Astrocyte of the cerebellum (primary cell): ENCODE results near the gene TMEM117.
A peak's percentile ranks its signal among the peaks of the same experiment; 100 is the strongest.

Source experiments
- DNase-seq: peaks from one replicate; pipeline ENCODE4 v3.0.0-alpha.2; 2011; ENCODE audit warnings: low read depth
- H3K4me3 ChIP-seq: 2 replicates; pipeline ENCODE4 v1.5.1; 2011; ENCODE audit warnings: mild to moderate bottlenecking, low read depth, low read length, moderate library complexity
- in situ Hi-C: cut with HindIII; loops from 2 replicates; pipeline ENCODE4 v1.10.0; 2017; ENCODE audit warnings: low sequenced_read_pairs
- TF ChIP-seq, protein P1 (sequence below): IDR thresholded peaks from 2 replicates; pipeline ENCODE4 v1.5.1; 2012; ENCODE audit warnings: low read length, low read depth, moderate library complexity, mild to moderate bottlenecking; ENCODE audit errors: missing control alignments

TMEM117 gene

DNA sequence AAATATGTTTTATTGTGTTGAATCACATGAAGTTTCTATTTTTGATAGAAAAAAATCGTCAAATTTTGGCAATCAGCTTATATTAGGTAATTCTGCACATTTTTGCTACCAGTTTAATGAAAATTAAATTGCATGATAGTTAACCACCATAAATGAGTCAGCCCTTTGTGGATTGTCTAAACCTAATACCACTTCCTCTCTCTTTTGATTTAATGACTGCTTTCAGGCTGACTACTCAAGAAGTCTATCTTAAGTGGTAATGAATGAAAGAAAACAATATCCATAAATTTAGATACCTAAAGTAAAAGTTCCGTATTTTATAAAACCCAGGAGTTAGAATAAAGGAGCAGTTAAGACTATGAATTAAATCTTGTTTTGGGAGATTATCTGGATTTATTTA is 450.5 kb downstream of the TMEM117 start:
- H3K4me3 ChIP-seq: no peak overlapping the region
- in situ Hi-C loops: no loop called here
- DNase-seq: peak; percentile 13
- TF ChIP-seq, protein P1, sequence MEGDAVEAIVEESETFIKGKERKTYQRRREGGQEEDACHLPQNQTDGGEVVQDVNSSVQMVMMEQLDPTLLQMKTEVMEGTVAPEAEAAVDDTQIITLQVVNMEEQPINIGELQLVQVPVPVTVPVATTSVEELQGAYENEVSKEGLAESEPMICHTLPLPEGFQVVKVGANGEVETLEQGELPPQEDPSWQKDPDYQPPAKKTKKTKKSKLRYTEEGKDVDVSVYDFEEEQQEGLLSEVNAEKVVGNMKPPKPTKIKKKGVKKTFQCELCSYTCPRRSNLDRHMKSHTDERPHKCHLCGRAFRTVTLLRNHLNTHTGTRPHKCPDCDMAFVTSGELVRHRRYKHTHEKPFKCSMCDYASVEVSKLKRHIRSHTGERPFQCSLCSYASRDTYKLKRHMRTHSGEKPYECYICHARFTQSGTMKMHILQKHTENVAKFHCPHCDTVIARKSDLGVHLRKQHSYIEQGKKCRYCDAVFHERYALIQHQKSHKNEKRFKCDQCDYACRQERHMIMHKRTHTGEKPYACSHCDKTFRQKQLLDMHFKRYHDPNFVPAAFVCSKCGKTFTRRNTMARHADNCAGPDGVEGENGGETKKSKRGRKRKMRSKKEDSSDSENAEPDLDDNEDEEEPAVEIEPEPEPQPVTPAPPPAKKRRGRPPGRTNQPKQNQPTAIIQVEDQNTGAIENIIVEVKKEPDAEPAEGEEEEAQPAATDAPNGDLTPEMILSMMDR: no peak

- no peak for DNase-seq
- no peak overlapping the region for H3K4me3 ChIP-seq
- TF ChIP-seq, protein P1: no peak
- in situ Hi-C loops: no loop called here
These were observed 451.1 kb downstream of the TMEM117 start for GRCh38 chr12:44286821-44287505.

DNA sequence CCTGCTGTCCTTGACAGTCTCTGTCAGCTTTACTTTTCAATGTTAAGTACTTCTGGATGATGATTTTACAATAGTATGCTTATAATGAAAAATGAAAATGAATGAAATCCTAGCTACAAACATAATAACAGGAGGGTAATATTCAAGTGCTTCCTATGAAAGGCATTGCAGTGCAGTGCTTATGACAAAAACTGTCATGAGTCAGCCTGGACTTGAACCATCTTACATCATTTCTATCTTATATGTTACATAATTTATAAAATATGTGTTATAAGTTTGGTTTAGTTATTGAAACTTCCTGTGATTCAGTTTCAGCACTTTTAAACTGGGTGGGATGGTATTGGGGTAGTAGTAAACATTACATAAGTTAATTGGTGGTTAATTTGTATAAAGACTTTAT is 451.7 kb downstream of the TMEM117 start:
- in situ Hi-C loops: no loop called here

DNA sequence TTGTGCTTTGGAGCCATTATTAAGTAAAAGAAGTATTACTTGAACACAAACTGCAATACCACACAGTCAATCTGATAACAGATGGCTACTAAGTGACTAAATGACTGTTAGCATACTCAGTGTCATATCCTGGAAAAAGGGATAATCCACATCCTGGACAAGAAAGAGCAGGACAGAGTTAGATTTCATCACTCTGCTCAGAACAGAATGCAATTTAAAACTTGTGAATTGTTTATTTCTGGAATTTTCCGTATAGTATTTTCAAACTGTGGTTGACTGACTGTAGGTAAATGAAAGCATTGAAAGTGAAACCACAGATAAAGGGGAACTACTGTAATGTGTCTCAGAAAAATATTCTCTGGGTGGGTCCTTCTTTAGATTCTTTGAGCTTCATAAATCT is 458.8 kb downstream of the TMEM117 start:
- no peak for DNase-seq
- TF ChIP-seq, protein P1: no peak
- no peak overlapping the region for H3K4me3 ChIP-seq
- in situ Hi-C loops: no loop called here

More for the DNA sequence above, 451.7 kb downstream of the TMEM117 start:
- no peak for DNase-seq
- TF ChIP-seq, protein P1: no peak
- H3K4me3 ChIP-seq: no peak overlapping the region

- no peak for DNase-seq
- in situ Hi-C loops: no loop called here
- TF ChIP-seq, protein P1: no peak
- no peak overlapping the region for H3K4me3 ChIP-seq
These were observed 460.2 kb downstream of the TMEM117 start for GRCh38 chr12:44295958-44296623.

GRCh38 chr12:44296624-44297197 is 460.8 kb downstream of the TMEM117 start:
- DNase-seq: no peak
- H3K4me3 ChIP-seq: no peak overlapping the region
- in situ Hi-C loops: no loop called here
- TF ChIP-seq, protein P1: no peak
